Retina (tissue), 1 donor: ENCODE results near the gene LRRC53.

Experiments used
- DNase-seq: peaks from one replicate; pipeline ENCODE4 v3.0.0-alpha.2; 2016

The LRRC53 gene

DNA sequence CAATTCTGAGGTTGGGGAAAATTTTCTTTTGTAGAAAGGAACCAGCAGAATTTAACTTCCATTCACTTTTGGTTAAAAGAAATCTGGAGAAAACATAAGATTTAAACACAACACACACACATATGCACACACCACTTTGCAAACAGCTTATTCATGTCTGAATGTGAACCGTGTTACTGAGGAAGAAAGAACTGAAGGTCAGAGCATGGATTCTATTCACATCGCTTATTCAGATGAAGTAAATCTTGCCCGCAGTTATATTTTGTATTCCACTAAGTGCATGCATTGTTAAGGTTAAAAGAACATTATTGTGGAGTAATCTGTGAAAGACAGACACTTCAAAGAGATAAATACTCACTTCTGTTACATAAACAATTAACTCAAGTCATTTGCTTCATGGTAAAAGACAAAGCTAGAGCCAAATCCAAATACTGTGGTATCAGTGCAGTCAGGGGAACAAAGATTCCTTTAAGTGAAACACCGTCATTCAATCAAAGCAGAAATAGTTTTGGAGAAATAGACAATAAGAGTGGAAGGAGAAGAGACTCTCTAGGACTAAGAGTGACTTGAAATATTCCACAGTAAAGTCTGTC is 82.0 kb downstream of the LRRC53 start:
- DNase-seq = no peak

DNA sequence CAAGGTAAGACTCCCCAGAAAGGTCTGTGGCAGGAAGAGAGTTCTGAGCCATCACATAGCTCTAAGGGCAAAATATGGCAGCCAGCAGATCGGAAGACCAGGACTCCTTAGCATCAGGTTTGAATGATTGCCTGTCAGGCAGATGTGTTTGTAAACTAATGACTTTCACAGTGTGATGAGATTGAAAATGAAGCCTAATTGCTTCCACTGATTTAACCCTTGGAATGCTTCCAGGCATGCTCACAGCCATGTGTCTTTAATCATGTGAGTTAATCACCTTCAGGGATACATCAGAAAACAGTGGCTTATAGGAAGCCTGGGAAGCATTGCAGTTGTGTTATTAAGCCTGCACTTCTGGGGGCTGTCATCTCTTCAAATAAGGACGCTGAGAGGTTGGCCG is 82.8 kb downstream of the LRRC53 start:
- DNase-seq = peak; percentile 21

DNA sequence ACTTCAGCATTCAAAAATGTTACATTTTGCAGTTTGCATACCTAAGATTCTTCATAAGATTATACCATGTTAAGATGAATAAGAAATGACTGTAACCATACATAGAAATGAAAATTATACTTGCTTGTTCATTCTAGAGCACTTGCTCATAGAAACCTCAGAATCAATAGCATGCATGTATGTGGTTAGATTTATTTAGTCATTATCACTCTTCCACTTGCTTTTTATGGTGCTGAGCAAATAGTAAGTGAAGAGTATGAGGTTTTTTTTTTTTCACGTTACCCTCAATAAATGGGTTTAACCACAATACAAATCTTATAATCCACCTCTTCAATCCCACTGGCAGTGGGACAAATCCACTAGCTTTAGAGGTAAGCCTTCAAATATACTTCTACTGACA is 84.7 kb downstream of the LRRC53 start:
- DNase-seq = no peak

DNA sequence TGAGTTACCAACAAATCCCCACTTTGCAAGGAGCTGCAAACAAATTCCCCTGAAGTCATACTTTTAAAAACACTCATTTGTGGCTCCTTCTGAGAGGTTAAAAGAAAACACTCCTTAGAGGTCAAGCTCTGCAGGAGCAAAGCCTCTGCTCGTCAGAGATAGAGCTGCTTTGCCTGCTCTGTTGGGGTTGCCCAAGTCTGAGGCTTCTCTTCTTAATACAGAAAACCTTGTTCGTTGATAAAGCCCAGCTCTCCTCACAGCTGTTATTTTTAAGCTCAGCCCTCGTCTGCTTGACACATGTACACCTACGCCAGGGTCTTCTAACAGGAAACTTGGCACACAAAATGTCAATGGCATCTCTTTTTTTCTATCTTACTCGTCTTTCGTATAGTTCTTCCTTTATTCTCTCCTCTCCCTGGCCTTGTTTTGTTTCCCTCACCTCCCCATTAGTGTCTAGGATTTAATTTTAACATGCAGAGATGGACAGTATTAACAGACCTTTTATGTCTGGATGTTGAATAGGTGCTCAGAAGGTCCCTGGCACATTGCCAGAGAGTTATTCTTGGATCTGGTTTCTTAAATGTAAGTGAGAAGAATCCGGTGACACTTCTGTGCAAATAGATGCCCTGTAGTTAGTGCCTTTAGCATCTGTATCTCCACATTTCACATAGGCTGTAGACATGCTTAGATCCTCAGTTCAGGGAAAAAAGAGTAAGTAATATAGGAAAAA is 86.0 kb downstream of the LRRC53 start:
- no peak for DNase-seq

DNA sequence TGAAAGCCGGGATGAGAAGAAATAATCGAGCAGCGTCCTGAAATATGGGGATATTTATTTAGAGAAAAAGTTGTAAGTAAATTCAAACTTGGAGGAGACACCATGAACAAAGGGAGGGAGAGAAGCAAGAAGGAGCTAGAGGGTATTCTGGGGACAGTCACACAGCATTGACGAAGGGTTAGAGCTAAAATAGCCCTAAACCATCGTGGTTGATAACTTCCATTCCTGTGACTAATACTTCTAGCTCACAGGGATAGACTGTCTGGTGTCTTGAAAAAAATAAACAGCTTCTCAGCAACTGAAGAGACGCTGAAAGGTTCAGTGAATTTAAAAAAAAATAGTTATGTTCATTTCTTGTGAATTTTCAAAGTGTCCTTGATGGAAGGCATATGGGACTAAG is 86.7 kb downstream of the LRRC53 start:
- no peak for DNase-seq

DNA sequence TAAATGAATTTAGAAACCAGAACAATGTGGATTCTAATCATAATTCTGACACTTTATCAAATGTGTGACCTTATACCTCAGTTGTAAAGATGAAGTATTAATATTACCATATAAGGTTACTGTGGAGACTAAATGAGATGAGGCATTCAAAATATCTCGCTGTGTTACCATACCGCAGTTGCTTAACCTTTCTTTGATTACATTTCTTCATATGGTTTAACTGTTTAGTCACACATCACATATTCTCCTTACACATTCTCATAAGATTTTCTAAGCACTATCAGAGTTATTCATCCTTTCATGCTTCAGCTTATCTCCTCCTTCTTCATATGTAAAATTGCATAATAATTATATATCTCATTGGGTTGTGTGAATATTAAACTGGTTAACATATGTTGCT is 88.9 kb downstream of the LRRC53 start:
- DNase-seq = no peak

DNA sequence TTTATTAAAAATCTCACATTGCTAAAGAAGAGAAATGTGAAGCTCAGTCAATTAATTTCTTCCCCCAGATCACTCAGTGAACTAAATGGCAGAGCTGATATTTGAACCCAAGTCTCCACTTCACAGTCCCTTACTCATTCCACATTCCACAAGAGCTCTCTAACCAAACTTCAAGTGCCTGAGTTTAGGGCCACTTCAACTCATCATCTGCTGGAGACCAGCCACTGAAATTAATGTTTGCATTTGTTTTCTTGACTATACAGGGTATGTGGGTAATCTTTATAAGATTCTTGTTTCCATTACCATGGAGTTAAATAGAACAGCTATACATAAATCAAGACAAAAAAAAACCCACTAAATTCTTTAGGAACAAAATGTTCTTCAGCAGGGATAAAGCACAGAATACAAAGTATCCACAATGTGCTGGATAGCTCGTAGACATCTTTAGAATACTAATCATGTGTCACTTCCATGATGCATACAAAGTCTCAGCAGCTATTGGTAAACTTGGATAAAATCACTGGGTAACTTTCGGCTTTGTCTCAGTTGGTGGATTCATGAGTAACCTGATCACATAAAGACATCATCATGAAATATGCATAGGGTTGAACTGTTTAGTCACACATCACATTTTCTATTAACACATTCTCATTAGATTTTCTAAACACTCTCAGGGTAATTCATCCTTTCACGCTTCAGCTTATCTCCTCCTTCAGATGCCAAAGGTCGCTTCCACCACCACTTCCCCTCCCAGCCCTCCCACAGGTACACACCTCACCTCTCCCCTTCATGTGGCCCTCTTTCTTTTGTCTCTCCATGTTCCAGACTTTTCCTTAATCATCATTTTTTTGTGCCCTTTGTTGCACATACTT is 89.8 kb downstream of the LRRC53 start:
- DNase-seq = no peak

DNA sequence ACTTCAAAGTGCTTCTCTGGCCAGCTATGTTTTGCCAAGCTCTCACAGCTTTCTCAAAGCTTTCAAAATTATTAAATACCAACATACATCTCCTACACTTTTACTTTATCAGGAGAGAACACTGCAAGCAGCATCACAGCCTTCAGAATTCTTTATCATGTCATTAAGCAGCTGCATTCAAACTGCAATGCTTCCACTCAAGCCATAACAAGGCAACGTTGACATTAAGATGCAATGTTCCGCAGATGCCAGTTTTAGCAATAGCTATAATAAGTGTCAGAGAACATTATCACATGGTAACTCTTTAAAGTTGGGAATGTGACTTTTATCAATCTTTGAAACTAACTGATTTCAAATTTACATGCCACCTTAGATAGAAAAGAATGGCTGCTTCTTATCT is 91.9 kb downstream of the LRRC53 start:
- no peak for DNase-seq
